ENCODE data around the gene SCNN1G.

SCNN1G gene

GRCh38 chr16:23152386-23153178, 30.0 kb upstream of the SCNN1G start:
- DNase-seq (ENCODE audit: low read depth, low spot score): no peak

- DNase-seq (ENCODE audit: low read depth, low spot score): no peak
These were observed 27.0 kb upstream of the SCNN1G start for GRCh38 chr16:23155445-23156049.

- DNase-seq (ENCODE audit: low read depth, low spot score): no peak
These were observed 26.4 kb upstream of the SCNN1G start for GRCh38 chr16:23156110-23156509.

GRCh38 chr16:23156946-23157460, 25.5 kb upstream of the SCNN1G start:
- DNase-seq (ENCODE audit: low read depth, low spot score): no peak

- no peak for DNase-seq (ENCODE audit: low read depth, low spot score)
These were observed 24.4 kb upstream of the SCNN1G start for GRCh38 chr16:23158114-23158513.

- DNase-seq (ENCODE audit: low read depth, low spot score): no peak
These were observed 22.5 kb upstream of the SCNN1G start for GRCh38 chr16:23160082-23160481.

GRCh38 chr16:23160574-23160973, 22.0 kb upstream of the SCNN1G start:
- DNase-seq (ENCODE audit: low read depth, low spot score): no peak

- DNase-seq (ENCODE audit: low read depth, low spot score): no peak
These were observed 18.6 kb upstream of the SCNN1G start for GRCh38 chr16:23163921-23164320.

- DNase-seq (ENCODE audit: low read depth, low spot score): no peak
These were observed 17.8 kb upstream of the SCNN1G start for GRCh38 chr16:23164736-23165135.

GRCh38 chr16:23172583-23172982, 10.0 kb upstream of the SCNN1G start:
- DNase-seq (ENCODE audit: low read depth, low spot score): no peak

- DNase-seq (ENCODE audit: low read depth, low spot score): no peak
These were observed 9.6 kb upstream of the SCNN1G start for GRCh38 chr16:23172994-23173393.

GRCh38 chr16:23174622-23175021, 7.9 kb upstream of the SCNN1G start:
- DNase-seq (ENCODE audit: low read depth, low spot score): no peak

GRCh38 chr16:23175651-23176050, 6.9 kb upstream of the SCNN1G start:
- DNase-seq (ENCODE audit: low read depth, low spot score): no peak

- no peak for DNase-seq (ENCODE audit: low read depth, low spot score)
These were observed 1.0 kb upstream of the SCNN1G start for GRCh38 chr16:23181506-23181905.

GRCh38 chr16:23182206-23182678, 303 bp upstream of the SCNN1G start:
- peak; percentile 31 for DNase-seq (ENCODE audit: low read depth, low spot score)

GRCh38 chr16:23183543-23183862, 958 bp downstream of the SCNN1G start:
- no peak for DNase-seq (ENCODE audit: low read depth, low spot score)

GRCh38 chr16:23185656-23186055, 3.1 kb downstream of the SCNN1G start:
- no peak for DNase-seq (ENCODE audit: low read depth, low spot score)

- DNase-seq (ENCODE audit: low read depth, low spot score): no peak
These were observed 3.6 kb downstream of the SCNN1G start for GRCh38 chr16:23186171-23186570.

GRCh38 chr16:23187341-23187740, 4.8 kb downstream of the SCNN1G start:
- DNase-seq (ENCODE audit: low read depth, low spot score): no peak

GRCh38 chr16:23188911-23189310, 6.4 kb downstream of the SCNN1G start:
- no peak for DNase-seq (ENCODE audit: low read depth, low spot score)

- DNase-seq (ENCODE audit: low read depth, low spot score): no peak
These were observed 12.1 kb downstream of the SCNN1G start for GRCh38 chr16:23194497-23195221.

- DNase-seq (ENCODE audit: low read depth, low spot score): no peak
These were observed 12.9 kb downstream of the SCNN1G start for GRCh38 chr16:23195366-23195978.

All from activated CD4-positive, CD25-positive, alpha-beta regulatory T cell treated with anti-CD3 and anti-CD28 coated beads, Interleukin-2, amount 50 U/mL, for 16 hours (primary cell).